Chondrocyte (in vitro differentiated cells): Measurements from ENCODE around the gene ENC1. TPM values are rescaled to one million over a fixed set of nuclear protein-coding genes. Genes with fewer than 3 reads are reported as not detected.

Source experiments
- DNase-seq: peaks from one replicate; pipeline ENCODE4 v3.0.0; 2021; ENCODE audit warnings: mixed read lengths, low spot score
- H3K27ac Mint-ChIP-seq: one replicate; pipeline ENCODE4 v1.8.0; 2021; ENCODE audit warnings: mild to moderate bottlenecking, moderate library complexity, mixed read lengths; ENCODE audit not compliant: unreplicated experiment
- H3K27me3 Mint-ChIP-seq: 2 replicates; pipeline ENCODE4 v1.8.0; 2021; ENCODE audit warnings: low read depth, mixed read lengths
- H3K36me3 Mint-ChIP-seq: 2 replicates; pipeline ENCODE4 v1.8.0; 2021; ENCODE audit warnings: low read depth, mixed read lengths
- H3K4me1 Mint-ChIP-seq: 2 replicates; pipeline ENCODE4 v1.8.0; 2021; ENCODE audit warnings: low read depth, mild to moderate bottlenecking, mixed read lengths
- H3K4me3 Mint-ChIP-seq: one replicate; pipeline ENCODE4 v1.8.0; 2021; ENCODE audit warnings: mild to moderate bottlenecking, moderate library complexity, mixed read lengths; ENCODE audit not compliant: unreplicated experiment
- H3K9me3 Mint-ChIP-seq: 2 replicates; pipeline ENCODE4 v1.8.0; 2021; ENCODE audit warnings: low read depth, mixed read lengths
- CTCF ChIP-seq: fragments of 200-600 bp; sonication (generic); IDR thresholded peaks from 2 replicates; pipeline ENCODE4 v1.5.0; 2021; ENCODE audit warnings: antibody characterized with exemption, mild to moderate bottlenecking, moderate library complexity
- total RNA-seq: library from RNA; stranded (reverse); gene quantifications from 3 replicates; pipeline ENCODE4 v1.2.1, GENCODE V29; 2021

The ENC1 gene
- total RNA-seq, 1 donor from 2014 or later, result 51.1 TPM

GRCh38 chr5:74638544-74638969 lies 2.0 kb downstream of the ENC1 start:
- Mint-ChIP-seq H3K4me3 (peak overlapping the region; percentile 95), H3K9me3 (no peaks in the 10 kb centered on the region), H3K36me3 (peaks cover 16% of the 10 kb centered on the region), H3K27ac (peak overlapping the region; percentile 96), H3K4me1 (peaks cover 66% of the 10 kb centered on the region), H3K27me3 (no peaks in the 10 kb centered on the region)
- DNase-seq, result no peak
- TF ChIP-seq CTCF, result no peak

- peaks cover 19% of the 10 kb centered on the region for H3K36me3 Mint-ChIP-seq
- TF ChIP-seq CTCF, result no peak
- peak overlapping the region; percentile 95 for H3K4me3 Mint-ChIP-seq
- H3K4me1 Mint-ChIP-seq, result peaks cover 64% of the 10 kb centered on the region
- H3K27me3 Mint-ChIP-seq, result no peaks in the 10 kb centered on the region
- no peak overlapping the region for H3K27ac Mint-ChIP-seq
- no peaks in the 10 kb centered on the region for H3K9me3 Mint-ChIP-seq
- no peak for DNase-seq
Observed at GRCh38 chr5:74636552-74636951, 4.0 kb downstream of the ENC1 start.

- Mint-ChIP-seq H3K27ac (no peak overlapping the region), H3K27me3 (no peaks in the 10 kb centered on the region), H3K9me3 (no peaks in the 10 kb centered on the region)
Observed at GRCh38 chr5:74636149-74636548, 4.4 kb downstream of the ENC1 start.

GRCh38 chr5:74634611-74635286 lies 5.8 kb downstream of the ENC1 start:
- DNase-seq, result no peak
- Mint-ChIP-seq H3K9me3 (no peaks in the 10 kb centered on the region), H3K36me3 (peaks cover 20% of the 10 kb centered on the region), H3K27me3 (no peaks in the 10 kb centered on the region), H3K27ac (no peak overlapping the region), H3K4me3 (no peak overlapping the region), H3K4me1 (peaks cover 78% of the 10 kb centered on the region)
- TF ChIP-seq CTCF, result no peak

More at GRCh38 chr5:74636149-74636548, 4.4 kb downstream of the ENC1 start:
- Mint-ChIP-seq H3K36me3 (peaks cover 19% of the 10 kb centered on the region), H3K4me3 (no peak overlapping the region), H3K4me1 (peaks cover 64% of the 10 kb centered on the region)
- TF ChIP-seq CTCF, result no peak
- DNase-seq, result no peak

GRCh38 chr5:74633695-74634094 lies 6.8 kb downstream of the ENC1 start:
- H3K4me1 Mint-ChIP-seq, result peaks cover 71% of the 10 kb centered on the region
- H3K36me3 Mint-ChIP-seq, result peaks cover 24% of the 10 kb centered on the region
- no peak for DNase-seq
- H3K4me3 Mint-ChIP-seq, result peak overlapping the region; percentile 0
- no peak for TF ChIP-seq CTCF
- no peaks in the 10 kb centered on the region for H3K27me3 Mint-ChIP-seq
- H3K9me3 Mint-ChIP-seq, result no peaks in the 10 kb centered on the region
- H3K27ac Mint-ChIP-seq, result no peak overlapping the region
